ENCODE results near the gene ITGAD. TPM values are rescaled to one million over a fixed set of nuclear protein-coding genes. Genes with fewer than 3 reads are reported as not detected.

ITGAD gene
- total and polyA plus RNA-seq, 2 of the 13 experiments (the other 11 are each of a cell fraction or from before 2014, with no cell fraction given) = not detected

- 0 out of 2 replicates have a peak, but pooled peaks have one; percentile 71 for TF ChIP-seq ATF5 (CRISPR knock-in tag; IDR thresholded peaks at IDR 0.05; ENCODE audit: low read depth)
- peak; percentile 85; the same call in 1 of the 2 replicates for TF ChIP-seq SMYD3 (CRISPR knock-in tag; IDR thresholded peaks at IDR 0.05)
- TF ChIP-seq ZNF605 (CRISPR knock-in tag; IDR thresholded peaks at IDR 0.05) = peak; percentile 95
- peak; percentile 70; the same call in 1 of the 2 replicates for TF ChIP-seq FOXP4 (CRISPR knock-in tag; IDR thresholded peaks at IDR 0.05)
- no peak for TF ChIP-seq SIN3A (IDR thresholded peaks at IDR 0.05; ENCODE audit: borderline replicate concordance, low read depth, low read length)
- TF ChIP-seq RNF2 (conservative IDR thresholded peaks at IDR 0.05; ENCODE audit: low read depth) = peak; percentile 96
- no peak for TF ChIP-seq JARID2 (CRISPR knock-in tag; IDR thresholded peaks at IDR 0.05; ENCODE audit: insufficient replicate concordance)
- TF ChIP-seq MBNL3 (CRISPR knock-in tag; conservative IDR thresholded peaks at IDR 0.05) = no peak
- no peak; the same call in 1 of the 2 replicates for TF ChIP-seq LRRFIP1 (CRISPR knock-in tag; conservative IDR thresholded peaks at IDR 0.05)
- TF ChIP-seq RARA (CRISPR knock-in tag; IDR thresholded peaks at IDR 0.05) = peak; percentile 67; the same call in 1 of the 2 replicates
- TF ChIP-seq ZEB1 (IDR thresholded peaks at IDR 0.05; ENCODE audit: insufficient replicate concordance, low read depth) = peak; percentile 59
- no peak for TF ChIP-seq NR2F6 (IDR thresholded peaks at IDR 0.05)
- peak; percentile 78 for TF ChIP-seq NR2F6 (CRISPR knock-in tag; IDR thresholded peaks at IDR 0.05)
- TF ChIP-seq ZBTB43 (CRISPR knock-in tag; conservative IDR thresholded peaks at IDR 0.05) = peak; percentile 97
- TF ChIP-seq ZNF33B (CRISPR knock-in tag; IDR thresholded peaks at IDR 0.05) = no peak; the same call in 1 of the 2 replicates
- TF ChIP-seq CREBL2 (CRISPR knock-in tag; IDR thresholded peaks at IDR 0.05; ENCODE audit: borderline replicate concordance) = peak; percentile 85
- no peak for TF ChIP-seq ZNF724P (CRISPR knock-in tag; IDR thresholded peaks at IDR 0.05; ENCODE audit: borderline replicate concordance)
- no peak for TF ChIP-seq ZNF7 (CRISPR knock-in tag; IDR thresholded peaks at IDR 0.05)
- TF ChIP-seq RXRA (CRISPR knock-in tag; IDR thresholded peaks at IDR 0.05) = peak; percentile 80
- no peak; the same call in 1 of the 2 replicates for TF ChIP-seq RELA (CRISPR knock-in tag; IDR thresholded peaks at IDR 0.05)
- TF ChIP-seq TGIF2 (CRISPR knock-in tag; IDR thresholded peaks at IDR 0.05) = peak; percentile 96; the same call in 1 of the 2 replicates
- no peak; the same call in 1 of the 2 replicates for TF ChIP-seq E2F5 (CRISPR knock-in tag; conservative IDR thresholded peaks at IDR 0.05)
Observed at GRCh38 chr16:31458073-31458843, 65.1 kb downstream of the ITGAD start (continued).

Data from HepG2 (cell line).